Psoas muscle (tissue), 8 donors: ENCODE data around the gene FTO. TPM values are rescaled to one million over a fixed set of nuclear protein-coding genes. Genes with fewer than 3 reads are reported as not detected.
A peak's percentile ranks its signal among the peaks of the same experiment; 100 is the strongest.

Source experiments
- ATAC-seq, 4 donors: fragments of 200-7000 bp; cut with Tn5 transposase; one replicate each; pipeline ENCODE4 v1.9.1; 2020; ENCODE audit warnings: moderate library complexity in 3 of 4, mild to moderate bottlenecking in 2 of 4
- DNase-seq, 2 donors: peaks; one replicate each; pipeline ENCODE4 v3.0.0-alpha.2; 2020
- H3K27ac ChIP-seq: fragments of 200-600 bp; one replicate; pipeline ENCODE4 v1.8.0; 2022
- H3K27me3 ChIP-seq, 3 donors: fragments of 200-600 bp in 1 of 3; one replicate each; pipeline versions ENCODE4 v1.6.1 to v1.8.0; 2013 to 2022; ENCODE audit warnings: low read length in 2 of 3, mild to moderate bottlenecking in 2 of 3, moderate library complexity in 1 of 3; ENCODE audit not compliant: insufficient read depth in 3 of 3
- H3K36me3 ChIP-seq, 2 donors: fragments of 200-600 bp in 1 of 2; one replicate each; pipeline versions ENCODE4 v1.6.1 to v1.8.0; 2013 to 2022; ENCODE audit warnings: low read depth in 1 of 2, mild to moderate bottlenecking in 1 of 2, moderate library complexity in 1 of 2; ENCODE audit not compliant: insufficient read depth in 1 of 2
- H3K4me1 ChIP-seq: fragments of 200-600 bp; one replicate; pipeline ENCODE4 v1.8.0; 2022
- H3K4me3 ChIP-seq: fragments of 200-600 bp; one replicate; pipeline ENCODE4 v1.8.0; 2022; ENCODE audit warnings: mild to moderate bottlenecking
- H3K9me3 ChIP-seq: fragments of 200-600 bp; one replicate; pipeline ENCODE4 v1.8.0; 2022
- WGBS, 3 donors: extraction: QIAGEN DNeasy Blood & Tissue Kit; methylation state at CpG; one replicate each; pipeline versions ENCODE4 v1.1.6 to v1.1.7; 2013; 5-methylcytosine and 5-hydroxymethylcytosine counted together
- intact Hi-C, 2 donors: fragments of 100-400 bp; cut with DNase I; formaldehyde crosslinking; loops; one replicate each; pipeline versions ENCODE4 v1.11.0 to v1.14.2; 2022
- polyA plus RNA-seq, 3 donors: library from polyadenylated mRNA; stranded (reverse); fragments of 200-250 nt; gene quantifications; one replicate each; pipeline ENCODE4 v1.2.3, GENCODE V29; 2013
- total RNA-seq, 4 donors: library from RNA; stranded (reverse); fragmentation: NEBNext Ultra II Directional in 2 of 4; extraction: Animal tissue kit (Norgen Biotek cat#: 25700) in 2 of 4; gene quantifications; one replicate each; pipeline versions ENCODE4 v1.2.1 to v1.2.4, GENCODE V29; 2021 to 2023
- TF ChIP-seq, protein P1 (sequence below): fragments of 200-600 bp; IDR thresholded peaks from one replicate; pipeline ENCODE4 v1.8.0; 2022; ENCODE audit warnings: antibody characterized with exemption
- donor health status: healthy with polysubstance abuse.
- donor health status: DM: no; HTN: no; CAD: no; lungs with moderate emphysema.
- donor health status: Bipolar disorder and iron deficiency.
- donor health status: healthy.
- donor health status: DM: yes; HTN: yes; CAD: no.
- donor health status: DM: no; HTN: no; CAD: no.
- donor health status: DM: no; HTN: no; CAD: no.
- donor health status: DM: yes; HTN: yes; CAD: no.

FTO gene
- total and polyA plus RNA-seq, 7 donors: 14.2 to 67.6 (median 47.4) TPM

DNA sequence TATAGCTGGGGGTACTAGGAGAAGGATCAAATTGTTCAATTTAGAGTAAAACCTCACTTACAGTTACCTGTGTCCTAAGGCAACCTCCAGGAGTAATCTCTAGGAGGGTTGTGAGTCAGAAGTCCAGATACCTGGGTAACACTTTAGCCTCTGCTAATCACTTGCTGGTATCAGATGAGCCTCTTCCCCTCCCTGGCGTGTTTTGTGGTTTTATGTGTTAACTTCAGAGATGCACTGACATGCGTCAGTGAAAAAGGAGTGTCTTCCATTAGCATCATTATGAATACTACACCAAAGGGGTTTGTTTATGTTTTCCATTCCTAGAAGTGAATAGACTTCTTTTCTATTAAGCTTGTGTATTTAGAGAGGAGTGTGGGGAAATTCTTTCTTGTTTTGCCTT lies 208.2 kb downstream of the FTO start:
- Histone ChIP-seq H3K4me3 (no peak overlapping the region), H3K36me3 (peaks cover 0 to 2% of the 10 kb centered on the region in 2 donors), H3K9me3 (no peaks in the 10 kb centered on the region), H3K4me1 (peaks cover 12% of the 10 kb centered on the region), H3K27ac (no peak overlapping the region), H3K27me3 (no peaks in the 10 kb centered on the region)
- WGBS, 3 donors: 91 to 95% (median 91%) methylated on average over 2 of the region's 2 CpGs
- no peak for DNase-seq
- intact Hi-C loops: no loop called here
- ATAC-seq: no peak
- TF ChIP-seq, protein P1, sequence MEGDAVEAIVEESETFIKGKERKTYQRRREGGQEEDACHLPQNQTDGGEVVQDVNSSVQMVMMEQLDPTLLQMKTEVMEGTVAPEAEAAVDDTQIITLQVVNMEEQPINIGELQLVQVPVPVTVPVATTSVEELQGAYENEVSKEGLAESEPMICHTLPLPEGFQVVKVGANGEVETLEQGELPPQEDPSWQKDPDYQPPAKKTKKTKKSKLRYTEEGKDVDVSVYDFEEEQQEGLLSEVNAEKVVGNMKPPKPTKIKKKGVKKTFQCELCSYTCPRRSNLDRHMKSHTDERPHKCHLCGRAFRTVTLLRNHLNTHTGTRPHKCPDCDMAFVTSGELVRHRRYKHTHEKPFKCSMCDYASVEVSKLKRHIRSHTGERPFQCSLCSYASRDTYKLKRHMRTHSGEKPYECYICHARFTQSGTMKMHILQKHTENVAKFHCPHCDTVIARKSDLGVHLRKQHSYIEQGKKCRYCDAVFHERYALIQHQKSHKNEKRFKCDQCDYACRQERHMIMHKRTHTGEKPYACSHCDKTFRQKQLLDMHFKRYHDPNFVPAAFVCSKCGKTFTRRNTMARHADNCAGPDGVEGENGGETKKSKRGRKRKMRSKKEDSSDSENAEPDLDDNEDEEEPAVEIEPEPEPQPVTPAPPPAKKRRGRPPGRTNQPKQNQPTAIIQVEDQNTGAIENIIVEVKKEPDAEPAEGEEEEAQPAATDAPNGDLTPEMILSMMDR: no peak

DNA sequence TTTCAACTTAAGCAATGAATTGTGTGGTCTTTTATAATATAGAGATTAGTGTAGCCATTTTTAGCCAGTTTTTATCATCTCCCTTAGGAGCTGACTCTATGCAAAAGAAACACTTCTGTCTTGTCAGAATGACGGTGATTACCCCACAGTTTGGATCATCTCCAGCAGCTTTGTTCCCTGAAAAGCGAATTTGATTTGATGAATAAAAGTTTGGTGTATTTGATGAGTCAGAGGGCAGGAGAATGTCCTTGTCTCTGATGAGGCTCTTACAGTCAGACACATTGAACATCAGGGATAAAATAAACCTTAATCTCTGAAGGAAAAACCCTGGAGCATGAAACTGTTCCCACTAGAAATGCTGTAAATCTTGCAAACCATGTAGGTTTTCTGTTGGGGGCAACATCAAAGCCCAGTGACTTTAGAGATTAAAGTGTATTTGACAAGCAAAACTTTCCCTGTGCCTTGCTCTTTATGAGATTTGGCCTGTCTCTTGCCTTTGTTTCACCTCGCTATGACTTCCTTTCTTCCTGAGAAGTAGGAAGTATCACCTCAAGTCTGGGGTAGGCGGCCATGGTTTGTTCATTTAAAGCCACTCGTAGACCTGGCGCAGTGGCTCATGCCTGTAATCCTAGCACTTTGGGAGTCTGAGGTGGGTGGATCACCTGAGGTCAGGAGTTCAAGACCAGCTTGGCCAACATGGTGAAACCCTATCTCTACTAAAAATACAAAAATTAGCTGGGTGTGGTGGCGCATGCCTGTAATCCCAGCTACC lies 209.3 kb downstream of the FTO start:
- Histone ChIP-seq H3K27ac (peak overlapping the region; percentile 24), H3K27me3 (no peaks in the 10 kb centered on the region), H3K4me3 (no peak overlapping the region), H3K9me3 (no peaks in the 10 kb centered on the region), H3K36me3 (peaks cover 0 to 2% of the 10 kb centered on the region in 2 donors), H3K4me1 (peaks cover 12% of the 10 kb centered on the region)
- no peak for DNase-seq
- 76 to 79% (median 78%) methylated on average over 7 of the region's 7 CpGs for WGBS, 3 donors
- intact Hi-C loops: no loop called here
- peak in 1 of 4 donors; percentile 44 for ATAC-seq
- TF ChIP-seq, protein P1: no peak

DNA sequence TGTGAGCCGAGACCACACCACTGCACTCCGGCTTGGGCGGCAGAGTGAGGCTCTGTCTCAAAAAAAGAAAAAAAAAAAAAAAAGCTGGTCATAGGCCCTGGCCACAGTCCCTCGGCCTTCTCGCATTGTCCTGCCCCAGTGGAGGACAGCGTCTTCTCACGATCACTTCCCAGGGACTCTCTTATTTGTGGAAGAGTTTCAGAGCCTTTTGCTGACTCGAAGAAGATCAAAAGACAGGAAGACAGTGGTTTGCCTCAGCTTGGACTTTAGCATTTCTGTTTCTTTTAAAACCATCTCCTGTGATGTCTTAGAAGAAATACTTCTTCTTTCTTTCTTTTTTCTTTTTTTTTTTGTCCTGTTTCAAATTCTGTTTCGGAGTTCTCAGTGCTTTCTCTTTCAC lies 210.0 kb downstream of the FTO start:
- Histone ChIP-seq H3K27me3 (no peaks in the 10 kb centered on the region), H3K27ac (no peak overlapping the region), H3K4me3 (no peak overlapping the region), H3K9me3 (no peaks in the 10 kb centered on the region), H3K4me1 (peaks cover 12% of the 10 kb centered on the region), H3K36me3 (peaks cover 0 to 2% of the 10 kb centered on the region in 2 donors)
- TF ChIP-seq, protein P1: no peak
- DNase-seq (no peak), ATAC-seq (no peak)
- 76 to 81% (median 78%) methylated on average over 8 to 9 of the region's 9 CpGs for WGBS, 3 donors
- intact Hi-C loops: no loop called here

DNA sequence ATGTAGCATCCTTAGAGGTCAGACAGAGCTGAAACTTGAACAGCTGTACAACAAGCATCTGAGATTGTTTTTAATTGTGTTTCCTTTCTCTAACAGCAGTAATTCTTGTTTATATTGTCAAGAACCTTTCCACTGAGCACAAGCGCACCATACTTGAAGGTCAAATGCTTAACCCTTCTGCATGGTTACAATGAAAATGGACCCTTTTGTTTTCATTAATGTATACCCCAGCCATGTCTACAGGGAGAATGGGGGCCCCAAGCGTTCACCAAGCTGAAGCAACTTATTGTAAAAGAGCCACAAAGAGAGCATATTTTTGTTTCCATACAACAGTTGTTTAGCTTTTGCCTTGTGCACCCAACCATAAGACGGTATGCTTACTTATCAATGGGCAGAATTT lies 210.8 kb downstream of the FTO start:
- WGBS, 3 donors: 88 to 92% (median 92%) methylated on average over 3 of the region's 3 CpGs
- Histone ChIP-seq H3K27ac (no peak overlapping the region), H3K4me3 (no peak overlapping the region), H3K27me3 (no peaks in the 10 kb centered on the region), H3K9me3 (no peaks in the 10 kb centered on the region), H3K4me1 (peaks cover 12% of the 10 kb centered on the region), H3K36me3 (peaks cover 0 to 2% of the 10 kb centered on the region in 2 donors)
- no peak for ATAC-seq
- TF ChIP-seq, protein P1: no peak
- intact Hi-C loops: no loop called here
- DNase-seq: no peak
